GM21381 (cell line): Measurements from ENCODE around the gene TLN1.

ENCODE experiments used
- ATAC-seq: cut with Tn5 transposase; IDR thresholded peaks from one replicate; pipeline ENCODE4 v1.9.1; 2021; ENCODE audit warnings: mild to moderate bottlenecking, moderate library complexity; ENCODE audit not compliant: unreplicated experiment

Gene TLN1

GRCh38 chr9:35753466-35753865 is 21.5 kb upstream of the TLN1 start:
- ATAC-seq, result no peak

GRCh38 chr9:35750256-35750531 is 18.2 kb upstream of the TLN1 start:
- no peak for ATAC-seq

GRCh38 chr9:35749515-35750255 is 17.7 kb upstream of the TLN1 start:
- peak; percentile 33 for ATAC-seq

- ATAC-seq, result peak; percentile 74
Measured at GRCh38 chr9:35748858-35749514, 17.0 kb upstream of the TLN1 start, which contains the start of the genes GBA2 and RGP1. TSS of gene GBA2 (minus strand) at chr9:35749228. CDS start at chr9:35748704, 524 bp downstream. TSS of gene RGP1 (plus strand) at chr9:35749287. CDS start at chr9:35749756, 469 bp downstream.

DNA sequence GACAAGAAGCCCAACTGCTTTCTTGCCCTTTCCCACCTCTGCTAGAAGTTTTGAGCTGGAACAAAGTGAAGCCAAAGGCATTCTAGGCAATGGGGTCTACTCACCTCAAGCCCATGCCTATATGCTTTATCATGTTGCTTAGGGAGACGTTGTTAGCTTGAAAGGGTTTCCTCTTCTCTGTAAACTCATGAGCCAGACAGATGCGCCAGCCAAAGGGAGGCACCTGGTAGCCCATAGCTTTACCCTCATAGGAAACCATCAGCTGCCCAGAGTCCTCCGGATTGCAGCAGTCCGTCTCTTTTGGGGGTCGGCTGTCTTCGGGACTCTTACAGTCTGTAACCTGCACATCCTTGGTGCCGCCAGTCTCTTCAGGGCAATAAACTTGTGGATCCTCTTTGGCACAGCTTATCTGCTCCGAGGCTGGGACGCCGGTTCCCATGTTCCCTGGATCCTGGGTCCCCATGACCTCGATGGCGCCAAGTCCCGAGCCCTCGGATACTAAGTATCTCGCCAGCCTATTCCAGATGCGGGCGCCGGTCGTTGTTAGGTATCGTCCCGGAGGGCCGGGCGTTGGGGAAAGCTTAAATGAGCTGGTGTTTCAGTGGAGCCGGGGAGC is 16.4 kb upstream of the TLN1 start:
- no peak for ATAC-seq

DNA sequence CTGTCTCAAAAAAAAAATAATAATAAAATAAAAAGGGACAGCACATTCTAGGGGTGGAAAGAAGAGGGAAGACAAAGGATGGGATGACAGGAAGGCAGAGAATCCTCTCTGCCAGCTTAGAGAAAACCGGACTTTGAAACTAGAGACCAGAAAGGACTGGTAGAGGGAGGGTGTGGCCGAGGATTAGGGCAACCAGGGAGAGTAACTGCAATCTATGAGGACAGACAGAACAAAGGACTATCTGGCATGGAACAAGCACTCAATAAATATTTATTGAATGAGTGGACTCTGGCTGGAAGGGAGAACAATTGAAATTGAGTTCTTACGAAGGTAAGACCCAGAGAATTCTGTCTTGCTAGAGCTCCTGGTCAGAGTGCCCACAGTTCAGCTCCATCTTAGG is 14.6 kb upstream of the TLN1 start:
- no peak for ATAC-seq

GRCh38 chr9:35745569-35745968 is 13.6 kb upstream of the TLN1 start:
- ATAC-seq, result no peak

GRCh38 chr9:35743880-35744518 is 12.0 kb upstream of the TLN1 start:
- no peak for ATAC-seq

DNA sequence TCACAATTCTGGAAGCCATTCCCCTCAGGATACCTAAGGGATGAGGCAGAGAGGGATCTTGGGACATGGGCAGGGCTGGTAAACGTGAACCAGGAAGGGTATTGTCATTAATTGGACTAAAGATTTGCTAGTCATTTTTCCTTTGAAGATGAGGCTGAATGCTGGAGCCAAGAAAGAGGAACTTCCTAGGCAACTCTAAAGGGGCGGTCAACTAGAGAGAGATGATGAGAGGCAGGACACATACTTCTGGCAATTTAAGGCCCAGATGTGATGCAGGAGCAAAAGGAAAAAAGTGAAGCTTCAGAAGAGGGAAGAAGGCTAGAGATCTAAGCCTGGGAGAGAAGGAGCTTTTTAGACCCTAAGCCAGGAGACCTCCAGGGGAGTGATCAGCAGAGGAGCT is 11.5 kb upstream of the TLN1 start:
- no peak for ATAC-seq

- ATAC-seq, result no peak
Measured at GRCh38 chr9:35741740-35742139, 9.7 kb upstream of the TLN1 start.

DNA sequence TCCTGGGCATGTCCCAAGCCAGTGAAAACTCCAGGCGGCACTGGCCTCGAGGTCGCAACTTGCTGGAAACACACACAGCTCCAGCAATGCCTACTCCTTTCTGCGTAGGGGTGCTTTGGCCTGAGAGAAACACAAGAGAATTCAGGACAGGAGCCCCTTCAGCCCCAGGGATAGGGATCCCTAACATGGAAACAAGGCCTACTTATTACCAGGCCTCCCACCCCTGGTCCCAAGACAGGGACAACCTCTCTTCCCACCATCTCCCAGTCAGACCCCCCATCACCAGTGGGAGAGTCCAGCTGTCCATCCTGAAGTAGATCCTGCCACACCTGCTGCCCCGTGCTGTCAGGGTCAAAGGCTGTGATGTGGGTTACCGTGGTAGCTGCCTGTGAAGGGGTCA is 8.2 kb upstream of the TLN1 start:
- no peak for ATAC-seq

DNA sequence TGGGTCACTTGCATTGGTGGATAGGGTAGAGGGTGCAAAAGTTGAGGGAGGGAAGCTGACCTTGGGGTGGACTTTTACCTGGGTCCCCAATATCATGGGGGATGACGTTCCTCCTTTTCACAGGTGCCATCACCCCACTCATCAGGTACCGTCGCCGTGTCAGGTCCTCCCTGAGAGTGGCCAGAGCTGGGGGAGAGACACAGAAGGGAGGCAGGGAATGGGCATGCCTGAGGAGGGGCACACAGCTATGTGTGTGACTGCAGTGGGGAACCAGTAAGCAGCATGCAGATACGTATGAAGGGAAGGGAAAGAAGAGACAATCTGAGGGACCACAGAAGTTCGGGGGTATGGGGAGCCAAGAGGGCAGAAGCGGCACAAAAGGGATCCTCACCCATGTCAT is 6.9 kb upstream of the TLN1 start:
- no peak for ATAC-seq

- no peak for ATAC-seq
Measured at GRCh38 chr9:35738186-35738585, 6.2 kb upstream of the TLN1 start.

DNA sequence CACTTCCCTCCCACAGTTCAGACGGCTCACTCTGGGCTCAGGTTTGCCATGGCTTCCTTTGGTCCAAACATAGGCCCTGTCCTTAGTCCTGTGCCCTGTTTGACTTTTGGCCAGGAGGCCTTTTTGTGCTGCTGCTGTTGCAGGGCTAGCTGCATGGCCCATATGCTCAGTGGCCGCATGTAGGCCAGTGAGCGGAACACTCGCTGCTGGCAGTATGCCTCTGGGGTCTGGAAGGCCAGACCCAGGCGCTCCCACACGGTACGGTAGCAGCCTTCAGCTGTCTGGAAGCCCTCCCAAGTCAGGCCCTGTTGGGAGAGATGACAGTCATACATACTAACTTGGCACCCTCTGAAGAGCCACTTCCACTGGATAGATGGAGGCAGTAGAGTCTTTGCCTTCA is 5.1 kb upstream of the TLN1 start:
- ATAC-seq, result no peak

DNA sequence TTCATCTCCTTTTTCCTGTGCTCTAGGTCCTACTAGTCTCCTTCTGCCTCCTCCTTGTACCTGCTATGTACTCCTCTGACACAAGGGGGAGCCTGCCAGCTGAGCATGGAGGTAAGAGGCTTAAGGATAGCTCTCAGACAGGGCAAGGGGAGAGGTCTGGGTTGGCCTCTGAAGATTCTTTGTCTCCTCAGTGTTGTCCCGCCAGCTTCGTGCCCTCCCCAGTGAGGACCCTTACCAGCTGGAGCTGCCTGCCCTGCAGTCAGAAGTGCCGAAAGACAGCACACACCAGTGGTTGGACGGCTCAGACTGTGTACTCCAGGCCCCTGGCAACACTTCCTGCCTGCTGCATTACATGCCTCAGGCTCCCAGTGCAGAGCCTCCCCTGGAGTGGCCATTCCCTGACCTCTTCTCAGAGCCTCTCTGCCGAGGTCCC is 4.2 kb upstream of the TLN1 start:
- no peak for ATAC-seq

DNA sequence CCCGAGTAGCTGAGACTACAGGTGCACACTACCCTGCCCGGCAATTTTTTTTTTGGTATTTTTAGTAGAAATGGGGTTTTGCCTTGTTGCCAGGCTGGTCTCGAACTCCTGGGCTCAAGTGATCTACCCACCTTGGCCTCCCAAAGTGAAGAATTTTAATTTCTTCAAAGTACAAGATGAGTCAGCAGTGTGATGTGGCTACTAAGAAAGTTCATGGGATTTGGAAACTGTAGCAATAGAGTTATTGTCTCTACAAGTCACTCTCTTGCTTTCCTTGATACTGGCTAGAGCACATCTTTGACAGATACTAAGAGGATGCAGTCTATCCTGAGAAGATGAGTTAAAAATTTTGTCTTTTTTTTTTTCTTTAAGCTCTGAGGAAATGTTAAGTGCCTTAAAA is 2.1 kb upstream of the TLN1 start:
- no peak for ATAC-seq

DNA sequence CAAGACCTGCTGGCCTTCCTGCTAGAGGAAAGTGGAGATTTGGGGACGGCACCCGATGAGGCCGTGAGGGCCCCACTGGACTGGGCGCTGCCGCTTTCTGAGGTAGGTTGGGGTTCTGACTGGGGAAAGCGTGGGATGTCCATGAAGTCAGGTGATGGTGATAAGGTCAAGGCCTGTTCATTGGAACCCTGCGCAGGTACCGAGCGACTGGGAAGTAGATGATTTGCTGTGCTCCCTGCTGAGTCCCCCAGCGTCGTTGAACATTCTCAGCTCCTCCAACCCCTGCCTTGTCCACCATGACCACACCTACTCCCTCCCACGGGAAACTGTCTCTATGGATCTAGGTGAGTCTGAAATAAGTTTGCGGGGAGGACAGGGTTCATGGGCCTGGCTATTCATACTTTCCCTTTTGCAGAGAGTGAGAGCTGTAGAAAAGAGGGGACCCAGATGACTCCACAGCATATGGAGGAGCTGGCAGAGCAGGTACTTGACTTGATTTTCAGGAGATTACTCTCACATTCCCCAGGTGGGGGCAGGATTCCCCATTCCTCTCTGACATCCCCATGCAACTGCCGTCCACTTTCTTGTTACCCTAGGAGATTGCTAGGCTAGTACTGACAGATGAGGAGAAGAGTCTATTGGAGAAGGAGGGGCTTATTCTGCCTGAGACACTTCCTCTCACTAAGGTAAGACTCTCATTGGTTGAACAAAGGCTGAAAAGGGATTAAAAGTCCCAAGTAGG is 976 bp upstream of the TLN1 start:
- ATAC-seq, result no peak

DNA sequence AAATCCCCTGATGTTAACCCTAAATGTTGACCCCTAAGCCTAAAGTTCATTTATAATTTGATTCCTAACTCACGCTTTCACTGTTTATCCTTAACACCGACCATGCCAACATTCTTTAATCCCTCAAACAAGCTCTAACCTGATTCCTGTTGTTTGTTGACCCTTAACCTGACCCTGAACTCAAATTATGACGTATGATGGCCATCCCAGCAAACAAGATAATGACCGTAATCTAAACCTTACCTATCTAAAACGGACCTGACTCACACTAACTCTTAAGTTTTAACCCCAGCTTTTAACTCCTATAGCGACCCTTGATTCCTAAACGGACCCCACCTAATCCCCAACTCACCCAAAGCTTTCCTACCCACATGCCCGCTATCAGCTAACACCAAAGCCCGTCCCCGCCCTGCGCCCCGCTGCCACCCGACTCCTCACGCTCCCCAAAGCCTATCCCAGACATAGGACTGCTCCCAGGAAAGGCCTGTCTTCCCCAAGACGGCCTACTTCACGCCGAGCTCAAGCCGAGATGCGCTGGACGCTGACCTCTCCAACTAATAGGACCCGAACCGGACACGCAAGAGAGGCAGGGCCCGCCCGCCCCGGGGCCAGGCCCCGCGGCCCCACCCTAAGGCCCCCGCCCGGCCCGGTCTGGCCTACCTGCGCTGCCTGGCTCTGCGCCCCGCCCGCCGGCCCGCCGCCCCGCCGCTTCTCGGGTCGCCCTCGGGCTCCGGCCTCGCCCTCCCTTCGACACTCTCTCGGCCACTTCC is 395 bp downstream of the TLN1 start:
- ATAC-seq, result no peak

DNA sequence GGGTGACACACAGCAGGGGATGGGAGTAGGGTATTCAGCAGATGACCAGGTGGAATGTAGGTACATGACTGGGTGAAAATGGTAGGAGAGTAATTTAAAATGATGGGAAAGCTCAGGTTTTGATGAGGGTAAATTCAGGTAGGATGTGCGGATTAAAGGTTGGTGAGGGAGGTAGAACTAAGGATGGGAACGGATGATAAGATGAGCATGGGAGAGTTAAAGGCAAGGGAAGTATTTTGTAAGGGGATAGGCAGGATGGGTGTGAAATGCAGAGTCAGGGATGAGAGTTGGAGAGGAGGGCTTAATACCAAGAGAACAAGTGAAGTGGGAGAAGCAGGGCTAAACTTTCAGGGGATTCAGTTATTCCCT is 1.5 kb downstream of the TLN1 start:
- ATAC-seq, result no peak

GRCh38 chr9:35729700-35730485 is 2.1 kb downstream of the TLN1 start:
- ATAC-seq, result no peak
